Stimulated activated CD4-positive, alpha-beta T cell treated with anti-CD3 and anti-CD28 coated beads, Interleukin-2, amount 100 ng/mL, for 4 hours (primary cell): ENCODE results near the gene MAPRE3.

ENCODE experiments used
- DNase-seq: peaks from one replicate; pipeline ENCODE4 v3.0.0-alpha.2; 2020; ENCODE audit warnings: low read depth

The MAPRE3 gene

DNA sequence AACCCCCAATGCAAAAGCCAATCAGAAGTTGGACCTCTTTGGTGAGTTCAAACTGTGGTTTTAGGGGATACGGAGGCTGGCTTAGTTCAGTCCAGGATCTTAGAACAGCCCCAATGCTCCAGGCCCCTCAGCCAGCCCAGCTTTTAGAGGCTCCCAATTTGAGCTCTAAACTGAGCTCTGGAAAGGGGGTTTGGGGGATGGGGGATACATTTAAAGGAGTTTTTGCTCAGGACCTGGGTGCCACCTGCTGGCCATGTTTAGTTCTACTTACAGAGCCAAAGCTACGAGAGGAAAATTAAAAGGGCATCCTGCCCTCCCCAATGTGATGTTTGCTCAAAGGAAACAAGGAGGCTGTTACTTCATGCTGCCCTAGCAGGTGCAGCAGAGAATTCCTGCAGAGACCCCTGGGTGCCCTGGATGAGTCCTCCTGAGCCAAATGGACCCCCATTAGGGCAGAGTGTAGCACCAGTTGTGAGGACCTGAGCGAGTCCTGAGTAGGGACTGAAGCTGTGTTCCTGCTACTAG lies 46.4 kb downstream of the MAPRE3 start:
- peak; percentile 16 for DNase-seq

DNA sequence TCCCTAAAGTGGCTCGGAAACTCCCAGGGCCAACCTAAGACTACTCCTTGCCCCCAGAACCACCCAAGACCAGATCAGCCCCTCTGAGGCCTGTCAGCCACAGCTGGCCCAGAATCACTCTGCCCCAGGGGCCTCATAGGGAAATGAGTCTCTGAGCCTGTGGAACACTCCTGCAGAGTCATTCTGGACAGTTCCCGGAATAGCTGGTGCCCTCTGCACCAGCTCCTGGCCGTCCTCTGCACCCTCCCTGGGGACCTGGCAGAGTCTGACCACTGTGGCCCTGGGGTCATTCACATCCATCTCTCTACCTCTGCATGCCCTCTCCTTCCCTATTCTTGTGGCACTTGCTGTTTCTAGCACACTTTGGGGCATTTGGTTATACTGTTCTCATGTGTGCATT lies 47.7 kb downstream of the MAPRE3 start:
- DNase-seq = no peak

DNA sequence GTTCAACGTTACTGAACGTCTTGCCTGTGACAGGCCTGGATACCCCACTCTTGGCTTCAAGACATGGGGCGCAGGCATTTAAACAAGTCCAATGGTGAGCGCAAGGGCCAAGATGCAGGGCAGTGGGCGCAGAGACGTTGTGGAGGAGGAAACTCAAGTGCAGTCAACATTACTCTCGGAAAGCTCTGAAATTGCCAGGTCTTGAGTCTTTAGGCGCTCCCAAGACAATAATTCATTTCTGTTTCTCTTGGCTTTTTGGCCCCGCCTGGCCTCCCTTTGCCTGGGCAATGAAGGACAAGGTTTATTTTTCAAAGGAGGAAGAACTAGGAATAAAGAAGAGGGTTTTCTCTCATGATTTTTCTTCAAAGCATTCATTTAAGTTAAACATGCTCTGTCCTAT lies 49.0 kb downstream of the MAPRE3 start:
- DNase-seq = no peak

DNA sequence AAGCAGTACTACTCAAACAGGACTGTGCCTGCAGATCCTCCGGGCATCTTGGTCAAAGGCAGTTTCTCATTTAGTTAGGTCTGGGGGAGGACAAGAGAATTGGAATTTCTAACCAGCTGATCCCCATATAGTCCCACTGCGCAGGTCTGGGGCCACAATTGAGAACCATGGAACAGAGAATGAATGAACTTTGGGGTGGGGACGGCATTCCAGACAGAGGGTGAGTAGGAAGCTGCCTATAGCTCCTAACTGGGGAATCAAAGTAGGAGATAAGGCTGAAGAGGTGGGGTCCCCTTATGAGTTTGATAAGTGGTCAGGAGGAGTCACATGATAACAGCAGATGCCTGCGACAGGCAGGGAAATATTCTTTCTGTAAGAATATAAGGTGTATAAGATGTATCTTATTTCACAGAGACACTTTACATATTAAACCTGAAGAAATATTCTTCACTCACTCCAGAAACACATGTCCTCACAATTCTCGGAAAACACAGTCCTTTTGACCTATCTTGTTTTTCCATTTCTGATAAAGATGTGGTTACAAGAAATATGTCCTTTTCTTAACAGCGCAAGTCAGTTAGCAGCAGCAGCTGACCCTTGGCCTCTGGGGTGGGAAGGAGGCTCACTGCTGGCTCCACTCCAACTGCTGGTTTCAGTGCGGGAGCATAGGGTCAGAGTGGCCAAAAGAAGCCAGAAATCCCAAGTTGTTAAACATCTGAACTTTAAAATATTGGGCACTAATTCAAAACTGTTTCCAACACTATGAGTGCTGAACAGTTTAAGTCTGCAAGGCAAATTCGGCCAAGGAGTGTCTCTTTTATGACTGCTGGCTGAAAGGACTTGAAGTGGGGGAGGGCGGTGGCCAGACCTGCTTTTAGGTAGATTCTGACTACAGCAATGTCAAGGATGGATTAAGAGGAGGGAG lies 49.8 kb downstream of the MAPRE3 start:
- no peak for DNase-seq

DNA sequence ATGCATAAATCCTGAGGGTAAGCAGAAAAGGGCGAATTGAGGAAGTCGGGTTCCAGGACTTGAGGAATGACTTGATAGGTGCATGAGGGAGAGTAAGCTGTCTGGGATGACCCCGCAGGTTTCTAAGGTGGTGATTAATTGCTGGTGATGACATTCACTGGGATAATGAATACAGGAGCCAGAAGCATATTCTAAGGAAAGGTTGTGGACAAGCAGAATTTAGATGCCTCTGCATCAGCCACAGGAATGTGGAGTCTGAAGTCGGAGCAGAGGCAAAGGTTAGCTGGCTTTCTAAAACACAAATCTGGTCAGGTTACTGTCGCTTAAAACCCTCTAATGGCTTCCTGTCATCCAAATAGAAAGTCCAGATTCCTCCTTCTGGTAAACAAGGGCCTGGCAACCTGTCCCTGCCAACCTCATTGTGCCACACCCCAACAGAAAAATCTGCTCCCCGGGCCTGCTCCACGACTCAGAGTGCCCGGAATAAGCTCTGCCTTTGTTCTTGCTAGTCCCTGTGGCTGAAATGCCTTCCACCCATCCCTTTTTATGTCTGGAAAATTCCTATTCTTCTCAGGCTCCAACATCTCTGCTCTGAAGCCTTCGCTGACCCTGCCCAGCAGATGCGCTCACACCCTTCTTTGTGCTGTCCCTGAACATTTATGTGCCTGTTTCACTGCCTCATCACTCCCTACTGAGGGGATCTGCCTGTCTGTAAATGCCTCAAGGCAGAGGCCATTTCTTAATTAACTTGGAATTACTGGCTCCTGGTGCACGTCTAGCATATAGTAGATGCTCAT lies 51.0 kb downstream of the MAPRE3 start:
- DNase-seq = no peak

DNA sequence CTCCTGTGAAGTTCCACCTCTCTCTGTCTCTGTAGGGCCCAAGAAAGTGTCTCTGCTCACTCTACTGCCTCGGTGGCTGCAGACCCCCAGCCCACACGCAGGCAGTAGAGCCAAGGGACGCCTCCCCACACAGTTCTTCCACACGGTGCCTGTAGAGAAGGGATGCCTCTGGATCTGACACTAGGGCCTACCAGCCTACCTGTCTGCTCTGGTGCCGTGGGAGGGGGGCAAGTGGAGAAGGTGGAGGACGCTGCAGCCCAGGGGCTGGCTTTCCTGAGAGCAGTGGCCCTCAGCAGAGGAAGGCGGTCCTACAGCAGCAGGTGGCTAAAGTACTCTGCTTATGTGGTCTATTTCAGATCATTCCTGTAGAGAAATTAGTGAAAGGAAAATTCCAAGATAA lies 53.3 kb downstream of the MAPRE3 start:
- no peak for DNase-seq

DNA sequence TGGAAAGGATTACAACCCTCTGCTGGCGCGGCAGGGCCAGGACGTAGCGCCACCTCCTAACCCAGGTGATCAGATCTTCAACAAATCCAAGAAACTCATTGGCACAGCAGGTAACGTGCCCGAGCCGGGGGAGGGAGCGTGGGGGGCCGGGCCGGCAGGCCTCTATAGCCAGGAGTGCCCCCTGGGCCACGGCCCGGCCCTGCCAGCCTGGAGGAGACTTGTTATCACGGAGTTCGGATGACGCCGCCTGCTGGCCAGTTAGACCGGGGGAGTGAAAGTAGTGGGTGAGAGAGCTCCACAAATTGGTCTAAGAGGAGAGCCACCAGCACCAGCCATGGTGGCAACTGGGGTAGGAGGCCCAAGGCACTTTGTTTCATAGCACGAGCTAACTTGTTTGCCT lies 53.8 kb downstream of the MAPRE3 start:
- no peak for DNase-seq

DNA sequence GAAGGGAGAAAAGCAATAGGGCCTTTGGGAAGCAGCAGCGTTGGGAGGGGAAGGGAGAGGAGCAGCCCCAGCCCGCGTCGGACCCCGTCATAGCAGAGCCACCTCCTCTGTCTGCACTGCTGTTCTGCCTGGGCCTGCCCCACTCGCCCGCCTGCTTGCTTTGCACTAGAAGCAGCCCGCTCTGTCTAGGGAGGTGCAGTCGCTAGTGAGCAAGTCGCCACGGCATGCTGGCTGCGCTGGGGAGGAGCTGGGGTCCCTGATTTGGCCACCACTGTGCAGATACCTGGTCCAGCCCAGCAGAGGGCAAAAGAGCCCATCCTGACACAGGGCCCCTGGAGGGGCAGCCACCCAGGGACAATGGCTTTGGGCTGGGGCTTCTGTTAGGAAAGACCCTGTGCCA lies 54.4 kb downstream of the MAPRE3 start:
- DNase-seq = no peak

DNA sequence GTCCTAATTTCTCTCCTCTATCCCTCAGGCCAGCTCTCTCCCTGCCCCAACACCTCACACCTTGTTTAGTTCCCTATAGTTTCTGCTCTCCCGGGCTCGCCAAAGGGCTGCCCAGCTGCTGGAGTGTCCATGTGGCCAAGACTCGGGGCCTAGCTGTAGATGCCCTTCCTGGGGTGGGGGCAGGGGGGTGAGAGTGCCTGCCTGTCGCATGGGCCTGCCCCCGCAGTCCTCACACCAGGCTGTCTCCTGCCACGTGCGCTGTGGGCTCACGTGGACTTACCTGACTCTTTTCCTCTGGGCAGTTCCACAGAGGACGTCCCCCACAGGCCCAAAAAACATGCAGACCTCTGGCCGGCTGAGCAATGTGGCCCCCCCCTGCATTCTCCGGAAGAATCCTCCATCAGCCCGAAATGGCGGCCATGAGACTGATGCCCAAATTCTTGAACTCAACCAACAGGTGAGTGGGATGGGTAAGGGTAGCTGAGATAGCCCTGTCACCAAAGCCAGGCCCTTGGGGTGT lies 54.9 kb downstream of the MAPRE3 start:
- no peak for DNase-seq

DNA sequence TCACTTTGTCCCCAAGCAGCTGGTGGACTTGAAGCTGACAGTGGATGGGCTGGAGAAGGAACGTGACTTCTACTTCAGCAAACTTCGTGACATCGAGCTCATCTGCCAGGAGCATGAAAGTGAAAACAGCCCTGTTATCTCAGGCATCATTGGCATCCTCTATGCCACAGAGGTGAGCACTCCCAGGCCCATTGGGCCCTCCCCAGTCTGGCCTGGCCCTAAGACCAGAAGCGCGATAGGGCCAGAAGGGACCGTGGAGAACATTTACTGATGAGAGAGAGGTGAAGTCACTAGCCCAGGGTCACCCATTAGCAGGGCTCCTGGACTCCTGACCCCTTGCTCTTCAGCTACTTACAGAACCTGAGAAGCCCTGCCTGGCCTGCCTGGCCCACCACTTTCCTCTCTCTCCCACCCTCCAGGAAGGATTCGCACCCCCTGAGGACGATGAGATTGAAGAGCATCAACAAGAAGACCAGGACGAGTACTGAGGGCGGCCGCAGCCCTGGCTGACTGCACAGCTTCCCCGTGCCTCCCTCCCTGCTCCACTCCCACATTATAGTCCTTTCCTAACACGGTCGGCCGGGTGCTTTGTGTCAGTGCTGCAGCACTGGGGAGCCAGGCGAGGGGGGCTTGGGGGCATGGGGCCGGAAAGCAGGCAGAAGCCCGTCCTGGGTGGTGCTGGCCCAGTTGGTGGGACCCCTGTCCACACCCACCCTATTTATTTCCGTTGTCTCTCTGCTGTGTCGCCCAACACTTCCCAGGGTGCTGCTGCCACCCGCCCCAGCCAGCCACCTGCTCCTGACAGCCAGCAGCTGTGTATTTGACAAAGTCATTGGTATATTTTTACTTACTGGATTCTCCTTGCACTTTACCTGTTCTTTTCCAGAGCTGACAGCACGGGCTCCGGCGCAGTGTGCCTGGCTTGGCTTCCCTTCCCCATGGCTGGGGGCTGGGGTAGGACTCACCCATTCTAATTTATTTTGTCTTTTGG lies 55.7 kb downstream of the MAPRE3 start:
- no peak for DNase-seq

DNA sequence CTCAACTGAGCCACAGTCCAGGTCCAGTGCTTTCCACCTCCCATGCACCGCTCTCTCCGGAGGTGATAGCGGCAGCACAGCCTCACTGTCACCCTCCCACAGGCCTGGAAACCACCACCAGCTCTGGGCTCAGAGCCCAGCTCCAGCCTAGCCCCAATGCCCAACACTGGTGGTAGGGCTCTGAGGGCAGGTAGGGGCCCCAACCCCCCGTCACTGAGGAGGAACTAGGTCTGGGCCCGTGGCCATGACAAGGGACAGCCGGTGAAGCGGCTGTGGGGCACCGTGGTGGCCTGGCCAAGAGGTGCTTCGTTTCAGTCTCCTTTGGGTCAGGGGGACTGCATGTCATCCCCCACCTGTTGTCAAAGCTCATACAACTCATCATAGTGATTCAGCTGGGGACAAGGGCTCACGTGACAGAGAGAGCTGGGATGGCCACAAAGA lies 56.8 kb downstream of the MAPRE3 start:
- no peak for DNase-seq

DNA sequence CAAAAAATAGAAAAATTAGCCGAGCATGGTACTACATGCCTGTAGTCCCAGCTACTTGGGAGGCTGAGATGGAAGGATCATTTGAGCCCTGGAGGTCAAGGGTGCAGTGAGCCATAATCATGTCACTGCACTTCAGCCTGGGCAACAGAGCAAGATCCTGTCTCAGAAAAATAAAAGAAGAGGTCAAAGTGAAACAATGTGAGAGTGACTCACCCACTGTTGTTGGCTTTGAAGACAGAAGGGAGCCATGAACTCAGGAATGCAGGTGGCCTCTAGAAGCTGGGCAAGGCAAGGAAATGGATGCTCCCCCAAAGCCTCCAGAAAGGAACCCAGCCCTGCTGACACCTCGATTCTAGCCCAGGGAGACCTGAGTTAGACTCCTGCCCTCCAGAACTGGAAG lies 58.6 kb downstream of the MAPRE3 start:
- DNase-seq = no peak

DNA sequence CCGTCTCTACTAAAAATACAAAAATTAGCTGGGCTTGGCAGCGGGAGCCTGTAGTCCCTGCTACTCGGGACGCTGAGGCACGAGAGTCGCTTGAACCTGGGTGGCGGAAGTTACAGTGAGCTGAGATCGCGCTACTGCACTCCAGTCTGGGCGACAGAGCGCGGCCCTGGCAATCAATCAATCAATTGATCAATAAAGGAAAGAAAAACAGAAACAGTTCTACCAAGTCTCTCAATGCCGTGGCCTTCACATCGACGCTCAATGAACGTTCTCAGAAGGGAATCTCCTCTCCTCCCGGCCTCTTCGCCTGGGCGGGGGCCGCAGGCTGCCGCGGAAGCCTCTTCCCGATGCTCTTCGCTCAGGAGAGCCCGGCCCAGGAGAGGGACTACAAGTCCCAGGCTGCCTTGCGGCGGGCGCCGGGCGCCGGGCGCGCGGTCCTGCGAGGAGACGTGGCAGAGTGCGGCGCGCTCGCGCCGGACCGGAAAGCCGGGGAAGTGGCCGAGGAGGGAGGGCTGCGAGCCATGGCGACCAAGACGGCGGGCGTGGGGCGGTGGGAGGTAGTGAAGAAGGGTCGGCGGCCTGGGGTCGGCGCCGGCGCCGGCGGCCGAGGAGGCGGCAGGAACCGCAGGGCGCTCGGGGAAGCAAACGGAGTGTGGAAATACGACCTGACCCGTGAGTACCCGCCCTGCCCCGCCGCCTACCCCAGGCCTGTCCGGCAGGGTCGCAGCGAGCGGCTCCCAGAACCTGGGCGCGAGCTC lies 62.2 kb downstream of the MAPRE3 start, which contains the start of gene TMEM214:
TMEM214 (plus strand) TSS at position 471 of the 758 bp plus-strand sequence; CDS start at position 522, 51 bp downstream.
- peak; percentile 66 for DNase-seq

DNA sequence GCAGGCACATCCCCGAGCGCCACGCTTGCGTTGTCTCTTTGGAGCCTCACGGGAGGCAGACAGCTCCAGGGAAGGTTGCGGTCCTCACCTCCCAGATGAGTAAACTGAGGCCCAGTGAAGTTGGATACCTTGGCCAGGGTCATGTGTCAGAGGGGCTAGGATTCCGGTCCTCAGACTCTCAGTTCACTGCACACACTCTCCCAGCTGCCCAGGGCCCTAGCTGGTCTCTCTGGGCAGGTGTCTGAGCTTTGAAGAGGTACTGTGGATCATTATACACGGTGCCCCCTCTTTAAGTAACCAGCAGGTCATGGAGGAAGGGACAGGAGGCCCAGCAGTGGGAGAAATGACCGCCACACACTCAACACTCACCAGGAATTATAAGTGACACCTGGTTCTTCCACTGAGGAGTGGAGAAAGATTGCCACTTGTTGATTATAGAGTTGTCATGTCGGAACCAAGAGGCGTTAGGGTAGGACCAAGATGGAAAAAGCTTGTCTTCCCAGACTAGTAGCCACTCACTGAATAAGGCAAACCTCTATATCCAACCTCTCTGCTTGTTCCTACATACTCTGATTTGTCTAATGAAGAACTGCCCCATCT lies 62.9 kb downstream of the MAPRE3 start:
- no peak for DNase-seq

DNA sequence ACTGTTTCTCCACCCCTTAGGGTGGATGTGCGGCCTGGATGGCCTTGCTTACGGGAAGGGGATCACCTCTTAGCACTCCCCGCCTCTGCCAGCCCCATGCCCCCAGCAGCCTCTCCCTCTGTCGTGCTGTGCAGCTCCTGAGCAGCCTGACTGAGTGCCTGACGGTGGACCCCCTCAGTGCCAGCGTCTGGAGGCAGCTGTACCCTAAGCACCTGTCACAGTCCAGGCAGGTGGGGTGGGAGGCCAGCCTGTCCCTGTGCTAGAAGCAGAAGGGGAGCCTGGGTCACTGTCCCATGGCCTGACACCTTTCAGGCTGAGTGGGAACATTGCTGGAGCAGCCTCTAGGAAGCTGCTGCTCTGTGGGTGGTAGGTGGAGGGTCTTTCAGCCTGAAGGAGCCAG lies 67.6 kb downstream of the MAPRE3 start:
- no peak for DNase-seq

DNA sequence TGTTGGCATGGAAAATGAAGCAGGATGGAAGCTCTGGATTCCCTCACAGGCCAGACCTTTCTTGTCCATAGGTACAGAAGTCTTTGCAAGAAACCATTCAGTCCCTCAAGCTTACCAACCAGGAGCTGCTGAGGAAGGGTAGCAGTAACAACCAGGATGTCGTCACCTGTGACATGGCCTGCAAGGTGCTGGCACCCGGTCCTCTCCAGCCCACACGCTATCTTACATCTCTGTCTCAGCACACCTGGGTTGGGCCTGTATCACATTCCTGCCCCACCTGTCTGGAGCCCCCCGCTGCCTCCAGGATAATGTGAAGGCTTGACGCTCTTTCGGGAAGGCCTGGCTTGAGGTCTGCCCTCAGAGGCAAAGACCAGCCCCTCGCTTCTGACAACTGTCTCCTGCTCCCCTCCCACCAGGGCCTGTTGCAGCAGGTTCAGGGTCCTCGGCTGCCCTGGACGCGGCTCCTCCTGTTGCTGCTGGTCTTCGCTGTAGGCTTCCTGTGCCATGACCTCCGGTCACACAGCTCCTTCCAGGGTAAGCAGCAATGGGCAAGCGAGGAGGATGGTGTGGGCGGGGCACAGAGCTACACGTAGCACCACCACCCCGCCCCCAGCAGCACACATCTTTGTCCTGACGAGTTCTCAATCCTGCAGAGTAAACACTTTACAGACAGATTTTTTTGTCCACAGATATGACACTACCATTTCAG lies 68.3 kb downstream of the MAPRE3 start:
- DNase-seq = no peak

DNA sequence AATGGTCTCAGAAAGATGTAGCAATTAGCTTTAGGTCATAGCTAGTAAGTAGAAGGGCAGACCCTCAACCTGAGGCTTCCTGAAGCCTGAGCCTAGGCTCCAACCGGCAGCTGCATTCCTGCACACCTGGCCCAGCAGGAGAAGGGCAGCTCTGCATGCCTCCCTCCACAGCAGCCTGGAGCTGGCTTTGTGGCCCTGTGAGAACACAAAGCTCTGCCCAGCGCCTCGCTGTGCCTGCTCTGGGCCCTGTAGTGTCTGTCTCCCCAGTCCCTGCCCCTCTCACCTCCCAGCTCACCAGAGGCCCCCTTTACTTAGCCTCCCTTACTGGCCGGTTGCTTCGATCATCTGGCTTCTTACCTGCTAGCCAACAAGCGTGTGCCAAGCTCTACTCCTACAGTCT lies 69.0 kb downstream of the MAPRE3 start:
- no peak for DNase-seq

DNA sequence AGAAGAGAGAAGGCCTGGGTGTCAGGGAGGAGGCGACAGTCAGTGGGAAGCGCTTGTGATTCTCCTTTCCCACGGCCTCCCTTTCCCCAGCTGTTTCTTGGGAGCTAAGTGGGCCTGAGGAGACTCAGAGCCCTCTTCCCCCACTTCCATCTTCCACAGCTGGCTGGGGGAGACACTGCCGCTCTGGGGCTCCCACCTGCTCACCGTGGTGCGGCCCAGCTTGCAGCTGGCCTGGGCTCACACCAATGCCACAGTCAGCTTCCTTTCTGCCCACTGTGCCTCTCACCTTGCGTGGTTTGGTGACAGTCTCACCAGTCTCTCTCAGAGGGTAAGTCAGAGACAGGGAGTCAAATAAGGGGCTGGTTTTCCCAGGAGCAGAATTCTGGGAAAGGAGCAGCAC lies 69.4 kb downstream of the MAPRE3 start:
- DNase-seq = no peak

DNA sequence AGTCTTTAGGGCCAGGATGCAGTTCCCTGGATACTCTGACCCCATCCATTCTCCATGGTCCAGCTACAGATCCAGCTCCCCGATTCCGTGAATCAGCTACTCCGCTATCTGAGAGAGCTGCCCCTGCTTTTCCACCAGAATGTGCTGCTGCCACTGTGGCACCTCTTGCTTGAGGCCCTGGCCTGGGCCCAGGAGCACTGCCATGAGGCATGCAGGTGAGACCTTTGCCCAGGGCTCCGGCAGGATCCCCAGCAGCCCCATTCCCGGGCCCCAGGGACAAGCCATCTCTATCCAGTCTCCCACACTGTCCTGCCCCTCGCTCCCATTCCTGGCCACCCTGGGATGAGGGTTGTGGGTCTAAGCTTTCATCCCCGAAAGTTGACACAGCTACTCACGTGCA lies 69.8 kb downstream of the MAPRE3 start:
- no peak for DNase-seq

DNA sequence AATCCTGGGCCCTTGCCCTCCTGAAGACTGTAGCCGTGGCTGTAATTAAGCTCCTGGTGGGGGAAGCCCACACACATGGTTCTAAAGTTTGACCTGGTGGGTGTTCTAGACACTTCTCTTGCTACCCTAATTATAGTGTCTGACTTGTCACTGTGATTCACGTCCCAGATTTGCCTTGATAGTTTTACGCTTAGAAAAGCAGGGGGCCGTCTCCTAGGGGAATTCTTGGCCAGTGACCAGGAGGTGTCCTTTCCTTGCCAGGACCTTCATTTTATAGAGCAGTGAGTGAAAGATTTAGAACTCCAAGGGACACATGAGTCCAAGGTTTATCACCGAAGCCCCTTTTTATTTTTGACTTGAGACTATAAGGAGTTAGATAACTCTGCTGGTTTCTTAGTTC lies 71.3 kb downstream of the MAPRE3 start:
- no peak for DNase-seq
